Stimulated activated CD4-positive, alpha-beta T cell treated with anti-CD3 and anti-CD28 coated beads, Interleukin-12 subunit alpha, Interleukin-12 subunit beta, amount 100 ng/mL, for 4 hours (primary cell): ENCODE data around the gene PRKN.
"Not testable (repeated sequence)": the region's sequence is repeated elsewhere in the genome, so short reads cannot be mapped to it uniquely, and the experiment has no call there.

Source experiments
- DNase-seq: peaks from one replicate; pipeline ENCODE4 v3.0.0-alpha.2; 2020

The PRKN gene

GRCh38 chr6:161498881-161499280 is 1228.7 kb downstream of the PRKN start:
- no peak for DNase-seq

GRCh38 chr6:161498359-161498758 is 1229.2 kb downstream of the PRKN start:
- no peak for DNase-seq

- no peak for DNase-seq
Observed at GRCh38 chr6:161496941-161497340, 1230.6 kb downstream of the PRKN start.

- DNase-seq, result not testable (repeated sequence)
Observed at GRCh38 chr6:161496271-161496670, 1231.3 kb downstream of the PRKN start.

GRCh38 chr6:161494566-161494965 is 1233.0 kb downstream of the PRKN start:
- no peak for DNase-seq

- no peak for DNase-seq
Observed at GRCh38 chr6:161493576-161494118, 1233.9 kb downstream of the PRKN start.

- no peak for DNase-seq
Observed at GRCh38 chr6:161489626-161490306, 1237.8 kb downstream of the PRKN start.

GRCh38 chr6:161487694-161488093 is 1239.9 kb downstream of the PRKN start:
- no peak for DNase-seq

- no peak for DNase-seq
Observed at GRCh38 chr6:161487217-161487531, 1240.4 kb downstream of the PRKN start.

- DNase-seq, result no peak
Observed at GRCh38 chr6:161486361-161487216, 1241.0 kb downstream of the PRKN start.

GRCh38 chr6:161482517-161482858 is 1245.1 kb downstream of the PRKN start:
- DNase-seq, result no peak

- DNase-seq, result no peak
Observed at GRCh38 chr6:161481786-161482516, 1245.6 kb downstream of the PRKN start.

- DNase-seq, result no peak
Observed at GRCh38 chr6:161480421-161481155, 1247.0 kb downstream of the PRKN start.

GRCh38 chr6:161479376-161479775 is 1248.2 kb downstream of the PRKN start:
- no peak for DNase-seq

GRCh38 chr6:161477876-161478425 is 1249.6 kb downstream of the PRKN start:
- DNase-seq, result no peak

- no peak for DNase-seq
Observed at GRCh38 chr6:161476711-161477110, 1250.9 kb downstream of the PRKN start.

GRCh38 chr6:161465403-161465802 is 1262.2 kb downstream of the PRKN start:
- no peak for DNase-seq

- DNase-seq, result no peak
Observed at GRCh38 chr6:161463071-161463470, 1264.5 kb downstream of the PRKN start.

- no peak for DNase-seq
Observed at GRCh38 chr6:161462148-161462547, 1265.4 kb downstream of the PRKN start.

- DNase-seq, result no peak
Observed at GRCh38 chr6:161459008-161459615, 1268.5 kb downstream of the PRKN start.

- no peak for DNase-seq
Observed at GRCh38 chr6:161458201-161458951, 1269.2 kb downstream of the PRKN start.
